GM18505 (cell line): ENCODE data around the gene C9orf50.
A peak's percentile ranks its signal among the peaks of the same experiment; 100 is the strongest.

Experiments used
- ATAC-seq: cut with Tn5 transposase; IDR thresholded peaks from one replicate; pipeline ENCODE4 v1.9.1; 2021; ENCODE audit not compliant: unreplicated experiment
- POLR2A ChIP-seq: IDR thresholded peaks from 4 replicates; pipeline ENCODE4 v1.6.1; 2011; ENCODE audit warnings: borderline replicate concordance; ENCODE audit not compliant: insufficient read depth, insufficient read length; ENCODE audit errors: extremely low read depth

Gene C9orf50

GRCh38 chr9:129632460-129632859 lies 11.6 kb upstream of the C9orf50 start:
- TF ChIP-seq POLR2A = no peak
- ATAC-seq = no peak

GRCh38 chr9:129631674-129632129 lies 10.8 kb upstream of the C9orf50 start:
- no peak for ATAC-seq
- no peak for TF ChIP-seq POLR2A

- TF ChIP-seq POLR2A = no peak
- no peak for ATAC-seq
These were observed 10.2 kb upstream of the C9orf50 start for GRCh38 chr9:129630967-129631673.

- TF ChIP-seq POLR2A = no peak
These were observed 8.4 kb upstream of the C9orf50 start for GRCh38 chr9:129629251-129629820.

GRCh38 chr9:129628709-129629108 lies 7.8 kb upstream of the C9orf50 start:
- no peak for ATAC-seq
- no peak for TF ChIP-seq POLR2A

More at GRCh38 chr9:129629251-129629820, 8.4 kb upstream of the C9orf50 start:
- no peak for ATAC-seq

GRCh38 chr9:129627556-129628440 lies 6.9 kb upstream of the C9orf50 start:
- ATAC-seq = no peak
- no peak for TF ChIP-seq POLR2A

- peak; percentile 23 for ATAC-seq
- TF ChIP-seq POLR2A = no peak
These were observed 5.9 kb upstream of the C9orf50 start for GRCh38 chr9:129626625-129627284.

- peak; percentile 92 for TF ChIP-seq POLR2A
- peak; percentile 74 for ATAC-seq
These were observed 5.3 kb upstream of the C9orf50 start, which contains the start of gene NTMT1 for GRCh38 chr9:129626079-129626624. NTMT1 (plus strand) TSS chr9:129626163; CDS start chr9:129632704, 6,541 bp downstream.

GRCh38 chr9:129624947-129625346 lies 4.0 kb upstream of the C9orf50 start:
- TF ChIP-seq POLR2A = no peak
- ATAC-seq = no peak

GRCh38 chr9:129624168-129624759 lies 3.4 kb upstream of the C9orf50 start:
- ATAC-seq = no peak
- TF ChIP-seq POLR2A = no peak

- ATAC-seq = no peak
- TF ChIP-seq POLR2A = no peak
These were observed 2.4 kb upstream of the C9orf50 start for GRCh38 chr9:129623331-129623730.
